ENCODE results near the gene GSN. TPM values are rescaled to one million over a fixed set of nuclear protein-coding genes. Genes with fewer than 3 reads are reported as not detected.

The GSN gene
- total RNA-seq, 2 donors from 2014 or later: 1,444 to 3,478 TPM

GRCh38 chr9:121277518-121278295 lies 9.7 kb downstream of the GSN start:
- H3K27me3 ChIP-seq: no peaks in the 10 kb centered on the region
- DNase-seq (ENCODE audit: low spot score): no peak
- no peak overlapping the region for H3K4me3 ChIP-seq
- no peaks in the 10 kb centered on the region for H3K36me3 ChIP-seq
- H3K9me3 ChIP-seq: no peaks in the 10 kb centered on the region
- H3K27ac ChIP-seq: peak overlapping the region; percentile 97 to 99
- TF ChIP-seq CTCF (IDR thresholded peaks at IDR 0.05): no peak
- H3K4me1 ChIP-seq: peaks cover 0 to 82% of the 10 kb centered on the region in 2 donors

GRCh38 chr9:121278477-121279261 lies 10.7 kb downstream of the GSN start:
- peak; percentile 79 to 94 for TF ChIP-seq CTCF (IDR thresholded peaks at IDR 0.05)
- Histone ChIP-seq H3K4me1 (peaks cover 0 to 86% of the 10 kb centered on the region in 2 donors), H3K27ac (peak overlapping the region; percentile 97 to 99), H3K27me3 (no peaks in the 10 kb centered on the region), H3K9me3 (no peaks in the 10 kb centered on the region), H3K36me3 (no peaks in the 10 kb centered on the region), H3K4me3 (no peak overlapping the region)
- peak; percentile 90 for DNase-seq (ENCODE audit: low spot score)

- no peak for DNase-seq (ENCODE audit: low spot score)
- H3K27ac ChIP-seq: peak overlapping the region; percentile 97 to 99
- H3K27me3 ChIP-seq: no peaks in the 10 kb centered on the region
- no peak for TF ChIP-seq CTCF (IDR thresholded peaks at IDR 0.05)
- H3K36me3 ChIP-seq: no peaks in the 10 kb centered on the region
- peaks cover 0 to 90% of the 10 kb centered on the region in 2 donors for H3K4me1 ChIP-seq
- H3K9me3 ChIP-seq: no peaks in the 10 kb centered on the region
- no peak overlapping the region for H3K4me3 ChIP-seq
Observed at GRCh38 chr9:121279776-121280388, 11.9 kb downstream of the GSN start.

- no peaks in the 10 kb centered on the region for H3K36me3 ChIP-seq
- no peaks in the 10 kb centered on the region for H3K9me3 ChIP-seq
- DNase-seq (ENCODE audit: low spot score): no peak
- H3K27me3 ChIP-seq: no peaks in the 10 kb centered on the region
- TF ChIP-seq CTCF (IDR thresholded peaks at IDR 0.05): no peak
- peak overlapping the region; percentile 97 to 99 for H3K27ac ChIP-seq
- H3K4me3 ChIP-seq: no peak overlapping the region
- peaks cover 0 to 91% of the 10 kb centered on the region in 2 donors for H3K4me1 ChIP-seq
Observed at GRCh38 chr9:121280715-121281613, 13.0 kb downstream of the GSN start.

- peaks cover 0 to 96% of the 10 kb centered on the region in 2 donors for H3K4me1 ChIP-seq
- TF ChIP-seq CTCF (IDR thresholded peaks at IDR 0.05): no peak
- no peak overlapping the region for H3K4me3 ChIP-seq
- DNase-seq (ENCODE audit: low spot score): peak; percentile 89
- H3K36me3 ChIP-seq: no peaks in the 10 kb centered on the region
- no peaks in the 10 kb centered on the region for H3K9me3 ChIP-seq
- no peaks in the 10 kb centered on the region for H3K27me3 ChIP-seq
- H3K27ac ChIP-seq: peak overlapping the region; percentile 97 to 99
Observed at GRCh38 chr9:121281614-121282276, 13.8 kb downstream of the GSN start.

Measured in right atrium auricular region (tissue), 2 donors.